SIG-M5 treated with dmso at 0.1 percent for 504 hours (cell line): Measurements from ENCODE around the gene GRM7.

ENCODE experiments used
- DNase-seq: peaks from one replicate; lab custom pipeline; 2025; ENCODE audit not compliant: unreplicated experiment; lab: John Stamatoyannopoulos, UW

Gene GRM7

DNA sequence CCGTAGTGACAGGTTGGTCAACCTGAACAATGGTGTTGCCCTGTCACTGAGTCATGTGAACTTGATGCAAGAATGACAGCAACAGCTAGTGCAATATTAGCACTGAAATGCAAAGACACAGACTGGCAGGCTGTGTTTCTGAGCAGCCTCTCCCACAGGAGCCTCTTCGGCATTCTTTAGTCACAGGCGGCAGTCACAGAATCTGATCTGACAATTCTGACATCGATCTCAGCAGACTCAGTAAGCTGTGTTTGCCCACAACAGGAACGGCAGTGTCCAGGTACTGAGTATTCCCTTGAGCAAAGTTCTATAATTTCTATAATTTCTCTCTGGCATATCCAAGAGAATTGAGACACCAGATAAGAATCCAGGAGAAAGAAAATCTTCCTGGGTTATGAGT is 776.8 kb downstream of the GRM7 start:
- DNase-seq = no peak

DNA sequence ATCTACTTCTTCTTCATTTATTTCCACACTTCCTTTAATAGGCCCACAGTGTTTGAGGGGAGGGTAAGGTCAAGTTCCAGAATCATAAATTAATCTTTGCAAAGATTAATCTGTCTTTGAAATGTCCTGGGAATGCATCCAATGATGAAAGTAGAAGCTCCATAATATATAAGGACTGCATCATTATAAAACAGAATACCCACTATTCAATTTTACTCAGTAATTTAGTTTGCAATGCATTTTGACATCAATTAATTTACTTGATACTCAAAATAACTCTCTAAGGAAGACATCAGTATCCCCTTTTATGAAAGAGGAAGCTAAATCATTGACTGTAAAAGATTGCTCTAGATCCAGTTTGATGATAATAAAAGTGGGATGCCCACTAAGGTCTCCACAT is 777.2 kb downstream of the GRM7 start:
- no peak for DNase-seq

- DNase-seq = no peak
Measured at GRCh38 chr3:7640787-7641186, 779.9 kb downstream of the GRM7 start.

DNA sequence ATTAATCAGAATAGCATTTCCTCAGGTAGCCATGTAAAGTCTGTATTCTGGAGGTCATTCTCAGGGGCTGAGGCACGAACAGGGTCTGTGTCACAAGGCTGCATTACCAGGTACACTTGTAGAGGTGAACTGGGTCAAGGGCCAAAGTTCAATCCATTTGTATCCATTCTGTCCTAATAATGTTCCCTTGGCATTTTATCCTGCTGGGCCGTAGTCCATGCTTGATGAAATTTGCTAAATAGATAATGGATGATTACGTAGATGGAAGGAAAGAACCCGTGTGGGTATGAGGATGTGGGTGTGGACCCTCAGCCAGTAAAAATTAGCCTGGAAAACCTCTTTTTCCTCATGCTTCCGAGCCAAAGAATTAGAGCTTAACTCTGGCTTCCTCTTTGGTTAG is 785.9 kb downstream of the GRM7 start:
- no peak for DNase-seq

- no peak for DNase-seq
Measured at GRCh38 chr3:7650466-7650865, 789.6 kb downstream of the GRM7 start.

DNA sequence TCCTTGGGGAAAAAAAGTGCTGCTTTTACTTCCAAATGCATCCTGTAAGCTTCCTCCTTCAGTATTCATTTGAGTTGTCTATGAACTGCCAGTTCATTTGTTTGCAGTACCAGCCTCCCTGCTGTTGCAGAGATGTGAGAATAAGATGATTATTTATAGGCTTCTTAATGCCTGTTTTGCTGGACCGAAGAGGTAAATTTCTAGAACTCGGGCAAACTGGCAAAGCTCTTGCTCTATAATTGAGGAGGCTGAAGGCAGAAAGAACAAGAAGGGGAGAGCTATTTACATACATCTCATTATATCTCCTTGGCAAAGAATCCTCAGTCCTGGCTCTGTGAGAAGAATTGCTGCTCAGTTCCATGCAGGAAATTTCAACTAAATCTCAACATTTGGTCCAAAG is 790.4 kb downstream of the GRM7 start:
- no peak for DNase-seq

DNA sequence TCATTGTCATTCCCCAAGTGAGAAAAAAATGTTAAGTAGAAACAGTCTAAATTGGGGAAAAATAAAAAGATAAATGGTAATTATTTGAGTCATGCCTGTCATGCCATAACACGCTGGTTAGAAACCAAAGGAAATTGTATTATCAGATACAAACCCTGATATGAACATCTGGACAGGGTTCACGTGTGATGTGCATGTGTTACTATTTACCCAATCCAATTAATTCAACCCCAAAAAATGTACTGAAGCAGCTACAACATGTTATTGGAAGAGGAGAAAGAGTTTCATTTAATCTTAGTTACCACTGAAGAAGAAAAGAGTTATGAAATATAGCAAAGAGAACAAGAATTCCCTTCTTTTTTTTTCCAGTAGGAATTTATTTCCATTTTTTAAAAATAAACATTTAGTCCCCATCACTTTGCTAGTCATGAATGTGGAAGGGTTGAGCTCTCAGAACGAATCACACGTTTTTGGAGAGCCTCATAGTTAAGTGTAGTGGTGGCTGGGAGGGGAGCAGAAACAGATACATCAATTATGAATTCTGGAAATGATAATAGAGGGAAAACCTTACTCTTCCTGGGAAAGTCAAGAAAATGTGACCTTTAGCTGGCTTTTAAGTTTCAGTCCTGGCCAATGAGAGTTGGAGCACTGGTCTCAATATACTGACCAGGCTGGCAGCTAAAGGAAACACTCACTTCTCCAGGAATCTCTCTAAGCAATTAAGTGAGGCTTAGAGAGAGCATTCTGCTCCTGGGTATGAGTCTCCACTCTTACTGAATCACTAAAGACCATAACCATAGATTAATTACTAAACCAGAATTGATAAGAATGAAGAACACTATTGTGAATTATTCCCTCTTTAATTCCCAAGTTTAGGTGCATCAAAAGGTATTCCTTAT is 796.5 kb downstream of the GRM7 start:
- no peak for DNase-seq

DNA sequence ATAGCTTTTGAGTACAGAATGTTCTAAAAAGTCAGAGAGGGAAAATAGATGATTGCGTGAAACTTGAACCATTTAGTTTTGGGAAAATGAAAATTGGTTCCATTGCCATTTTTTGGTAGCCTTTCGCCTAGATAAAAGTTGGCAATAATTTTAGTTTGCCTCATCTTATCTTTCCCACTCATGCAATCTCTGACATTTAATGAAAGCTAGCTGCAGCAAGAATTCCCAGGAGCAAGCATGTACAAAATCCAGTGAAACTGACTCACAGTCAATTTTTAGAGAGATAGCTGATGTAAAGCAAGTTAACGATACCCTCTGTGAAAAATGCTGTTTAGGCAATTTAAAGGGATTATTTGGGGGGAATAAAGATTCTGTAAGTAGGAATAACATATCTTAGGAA is 797.4 kb downstream of the GRM7 start:
- DNase-seq = no peak

DNA sequence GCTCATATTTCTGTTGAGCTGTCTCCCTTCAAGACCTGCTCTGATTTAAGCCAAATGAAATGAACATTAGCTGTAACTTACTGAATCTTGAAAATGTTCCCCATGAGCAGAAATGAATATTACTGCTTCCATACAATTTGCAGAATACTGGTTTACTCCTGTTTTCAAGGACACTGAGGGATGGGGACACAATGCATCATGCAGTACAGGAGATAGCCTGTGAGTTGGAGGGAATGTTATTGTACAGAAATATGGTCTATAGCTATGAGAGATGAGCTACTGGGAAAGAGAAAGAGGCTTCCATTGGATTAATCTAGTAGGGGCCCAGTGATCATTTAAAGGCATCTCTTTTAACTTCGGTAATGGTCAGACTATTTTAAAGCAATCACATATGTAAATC is 798.2 kb downstream of the GRM7 start:
- DNase-seq = no peak

DNA sequence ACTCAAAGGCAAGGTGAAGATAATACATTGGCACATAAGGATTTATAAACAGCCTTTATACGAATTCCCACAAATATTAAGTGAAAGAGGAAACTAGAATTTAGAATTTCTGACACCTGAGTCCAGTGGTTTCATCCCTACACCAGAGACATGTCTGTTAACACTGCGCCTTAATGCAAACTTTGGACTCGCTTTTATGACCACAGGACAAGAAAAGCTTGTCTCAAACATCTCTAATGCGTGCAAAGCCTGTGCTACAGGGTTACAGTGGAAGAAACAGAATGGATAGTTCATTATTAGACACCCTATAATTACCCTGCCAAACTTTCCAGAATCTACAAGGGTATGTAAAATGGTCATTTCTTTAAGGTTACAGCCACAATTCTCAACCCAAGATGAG is 802.9 kb downstream of the GRM7 start:
- DNase-seq = no peak

DNA sequence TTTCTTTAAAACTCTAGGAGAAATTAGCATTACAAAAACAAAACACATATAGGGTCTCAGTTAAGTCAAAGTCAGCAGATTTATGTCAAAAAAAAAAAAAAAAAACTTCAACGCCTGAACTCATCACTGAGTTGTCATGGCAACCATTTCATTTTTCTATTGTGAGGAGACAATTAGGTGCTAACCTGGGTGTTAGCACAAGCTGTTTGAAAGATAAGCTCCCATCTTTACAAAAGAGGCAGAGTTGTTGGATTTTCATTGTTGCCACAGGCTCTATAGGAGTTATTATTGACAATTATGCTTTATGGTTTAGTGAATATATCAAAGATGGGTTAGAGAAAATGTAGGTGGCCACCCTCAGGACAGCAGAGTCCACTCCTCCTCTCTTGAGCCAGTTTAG is 806.9 kb downstream of the GRM7 start:
- DNase-seq = no peak

- no peak for DNase-seq
Measured at GRCh38 chr3:7669641-7670040, 808.7 kb downstream of the GRM7 start.

- DNase-seq = no peak
Measured at GRCh38 chr3:7678521-7678920, 817.6 kb downstream of the GRM7 start.

- DNase-seq = no peak
Measured at GRCh38 chr3:7682822-7683229, 821.9 kb downstream of the GRM7 start.

GRCh38 chr3:7683426-7683825 is 822.5 kb downstream of the GRM7 start:
- no peak for DNase-seq

GRCh38 chr3:7684182-7684715 is 823.3 kb downstream of the GRM7 start:
- no peak for DNase-seq

DNA sequence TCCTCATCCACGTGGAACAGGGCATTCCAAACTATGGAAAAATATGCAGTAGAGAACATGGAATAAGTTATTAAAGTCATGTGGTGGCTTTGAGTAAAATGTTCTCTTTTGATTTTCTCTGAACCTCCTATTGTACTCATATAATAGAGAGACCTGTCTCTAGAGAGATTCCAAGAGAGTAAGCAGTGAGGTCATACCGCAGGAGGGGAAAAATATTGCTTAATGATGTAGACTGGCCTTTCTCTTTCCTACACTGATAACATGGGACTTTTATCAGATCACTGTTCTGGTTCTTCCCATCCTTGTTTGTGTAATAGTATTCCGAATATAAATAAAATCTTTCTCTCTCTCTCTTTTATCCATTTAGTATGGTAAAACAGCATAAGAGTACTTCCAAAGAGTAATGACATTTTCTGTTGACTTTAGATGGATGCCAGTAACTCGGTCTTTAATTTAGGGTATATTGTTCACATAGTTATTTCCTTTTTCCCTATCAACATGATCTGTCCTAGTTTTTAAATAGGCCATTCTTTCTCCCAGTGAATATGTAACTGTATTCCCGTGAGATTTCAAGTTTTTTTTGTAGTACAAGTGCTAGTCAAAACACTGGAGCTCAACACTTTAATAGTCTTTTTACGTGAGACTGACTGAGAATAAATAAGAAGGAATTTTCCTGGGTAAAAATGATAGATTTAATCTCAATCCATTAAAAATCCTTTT is 826.7 kb downstream of the GRM7 start:
- no peak for DNase-seq

- DNase-seq = no peak
Measured at GRCh38 chr3:7692866-7693265, 832.0 kb downstream of the GRM7 start.

GRCh38 chr3:7693976-7694375 is 833.1 kb downstream of the GRM7 start:
- no peak for DNase-seq

- DNase-seq = no peak
Measured at GRCh38 chr3:7695049-7695448, 834.1 kb downstream of the GRM7 start.

DNA sequence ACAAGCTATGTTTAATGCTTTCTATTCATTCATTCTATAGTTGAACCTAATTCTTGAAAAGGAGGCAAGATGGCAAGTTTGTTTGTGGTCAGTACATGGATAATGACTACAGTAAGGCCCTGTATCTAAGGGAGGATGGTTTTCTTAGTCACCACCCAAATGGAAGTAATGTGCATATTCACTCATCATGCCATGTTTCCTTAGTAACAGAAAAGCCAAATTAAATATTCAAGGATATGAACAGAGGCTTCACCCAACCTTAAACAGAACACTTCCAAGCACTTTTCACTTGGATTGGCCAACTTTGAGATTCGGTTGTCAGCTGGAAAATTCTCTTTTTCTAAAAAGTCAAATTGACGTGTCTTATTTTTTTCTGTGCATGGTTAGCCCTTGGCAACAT is 835.4 kb downstream of the GRM7 start:
- DNase-seq = no peak

- no peak for DNase-seq
Measured at GRCh38 chr3:7697548-7697947, 836.6 kb downstream of the GRM7 start.
